Measurements from ENCODE around the gene THSD4. TPM values are rescaled to one million over a fixed set of nuclear protein-coding genes. Genes with fewer than 3 reads are reported as not detected.
"Not testable (repeated sequence)": the region's sequence is repeated elsewhere in the genome, so short reads cannot be mapped to it uniquely, and the experiment has no call there.

Gene THSD4
- total RNA-seq, 2 donors from 2014 or later: 39.8 to 68.3 TPM

GRCh38 chr15:71698742-71699141 is 583.5 kb downstream of the THSD4 start:
- intact Hi-C loops (cut with DNase I): no loop called here
- ATAC-seq (no peak), DNase-seq (no peak)

DNA sequence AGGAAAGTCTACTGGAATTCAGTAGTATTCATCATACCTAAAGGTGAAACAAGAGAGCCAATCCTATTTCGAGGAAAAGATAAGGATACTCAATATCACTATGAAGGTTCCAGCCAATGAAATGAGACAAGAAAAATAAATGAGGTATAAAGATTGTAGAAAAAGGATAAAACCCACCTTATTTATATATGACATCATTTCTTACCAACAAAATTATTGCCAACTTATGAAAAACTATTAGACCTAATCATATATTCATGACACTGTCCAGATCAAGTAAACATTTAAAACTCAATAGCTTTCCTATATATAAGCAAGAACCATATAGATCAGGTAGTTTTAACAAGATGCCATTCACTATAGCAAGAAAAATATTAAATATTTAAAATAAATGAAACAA is 584.7 kb downstream of the THSD4 start:
- DNase-seq (no peak), ATAC-seq (no peak)
- intact Hi-C loops (cut with DNase I): no loop called here

GRCh38 chr15:71701808-71702207 is 586.5 kb downstream of the THSD4 start:
- DNase-seq: no peak

DNA sequence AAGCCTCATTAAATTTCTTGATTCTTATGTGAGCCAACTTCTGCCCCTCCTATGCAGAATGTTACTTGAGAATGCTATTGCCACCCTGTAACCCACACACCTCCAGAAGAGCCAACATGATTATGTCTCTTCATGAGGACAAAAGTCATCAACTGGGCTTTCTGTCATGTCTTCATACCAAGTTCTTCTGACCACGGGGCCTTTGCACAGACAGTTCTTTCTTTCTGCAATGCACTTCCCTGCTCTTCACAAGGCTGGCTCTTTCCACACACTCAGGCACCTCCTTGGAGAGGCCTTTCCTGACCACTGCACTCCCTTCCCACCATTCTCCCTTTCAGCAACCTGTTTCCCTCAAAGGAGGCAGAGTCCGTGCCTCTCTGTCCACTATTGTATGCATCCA is 587.2 kb downstream of the THSD4 start:
- ATAC-seq: no peak
- intact Hi-C loops (cut with DNase I): no loop called here
- DNase-seq: no peak

More at GRCh38 chr15:71701808-71702207, 586.5 kb downstream of the THSD4 start:
- intact Hi-C loops (cut with DNase I): no loop called here
- ATAC-seq: no peak

DNA sequence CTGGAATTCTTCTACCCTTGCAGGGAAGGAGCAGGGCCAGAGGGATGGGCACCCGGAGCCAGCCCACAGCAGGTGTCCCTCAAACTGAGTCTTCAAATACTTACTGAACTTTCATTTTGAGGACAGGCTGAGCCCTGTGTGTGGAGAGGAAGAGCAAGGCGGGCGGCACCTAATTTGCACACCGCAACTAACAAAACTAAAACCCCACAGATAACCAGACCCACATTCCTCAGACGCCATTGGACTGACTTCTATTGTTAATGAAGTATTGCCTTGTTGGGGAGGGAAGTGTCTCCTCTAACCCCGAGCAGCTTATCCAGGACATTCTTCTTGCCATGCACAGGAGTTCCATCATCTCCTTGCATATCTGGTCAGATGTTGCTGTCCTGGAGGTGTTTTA is 589.9 kb downstream of the THSD4 start:
- ATAC-seq: no peak
- intact Hi-C loops (cut with DNase I): no loop called here
- DNase-seq: no peak

DNA sequence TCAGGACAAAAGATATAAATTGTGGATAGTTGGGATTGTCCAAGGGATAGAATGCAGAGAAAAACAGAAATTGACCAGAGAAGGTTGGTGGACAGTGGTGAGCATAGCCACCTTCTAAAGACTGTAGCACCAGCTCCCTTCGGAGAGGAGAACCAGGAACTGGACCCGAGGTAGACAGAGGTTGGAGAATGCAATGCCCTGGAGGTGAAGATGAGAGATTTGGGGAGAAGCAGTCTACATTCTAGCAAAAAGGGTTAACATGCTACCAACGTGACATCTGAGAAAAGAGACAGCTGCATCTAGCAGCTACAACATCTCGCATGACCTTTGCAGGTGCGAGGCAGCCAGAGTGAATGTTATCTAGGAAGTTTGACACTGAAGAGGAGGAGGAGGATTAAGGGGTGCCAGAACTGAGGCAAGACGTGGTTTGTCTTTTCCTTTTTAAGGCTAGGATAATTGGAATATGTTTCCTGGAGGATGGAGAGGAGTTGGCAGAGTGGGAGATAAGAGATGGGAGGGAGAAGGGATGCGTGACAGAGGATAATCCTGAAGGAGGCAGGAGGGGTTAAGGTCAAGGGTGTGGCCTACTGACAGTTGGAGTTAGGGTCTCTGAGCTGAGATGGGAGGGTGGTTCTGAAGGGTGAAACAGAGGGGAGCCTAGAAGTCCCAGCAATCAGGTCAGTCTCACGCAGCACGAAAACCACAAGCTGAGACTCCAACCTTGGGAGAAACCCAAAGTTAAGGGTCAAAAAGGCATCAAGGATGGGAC is 591.4 kb downstream of the THSD4 start:
- intact Hi-C loops (cut with DNase I): no loop called here
- DNase-seq: no peak
- ATAC-seq: no peak

GRCh38 chr15:71707230-71708050 is 592.2 kb downstream of the THSD4 start:
- intact Hi-C loops (cut with DNase I): no loop called here
- no peak for DNase-seq
- ATAC-seq: peak; percentile 38 to 60

- intact Hi-C loops (cut with DNase I): no loop called here
- ATAC-seq (peak; percentile 38 to 70), DNase-seq (peak; percentile 41)
Observed at GRCh38 chr15:71708051-71708429, 592.8 kb downstream of the THSD4 start.

DNA sequence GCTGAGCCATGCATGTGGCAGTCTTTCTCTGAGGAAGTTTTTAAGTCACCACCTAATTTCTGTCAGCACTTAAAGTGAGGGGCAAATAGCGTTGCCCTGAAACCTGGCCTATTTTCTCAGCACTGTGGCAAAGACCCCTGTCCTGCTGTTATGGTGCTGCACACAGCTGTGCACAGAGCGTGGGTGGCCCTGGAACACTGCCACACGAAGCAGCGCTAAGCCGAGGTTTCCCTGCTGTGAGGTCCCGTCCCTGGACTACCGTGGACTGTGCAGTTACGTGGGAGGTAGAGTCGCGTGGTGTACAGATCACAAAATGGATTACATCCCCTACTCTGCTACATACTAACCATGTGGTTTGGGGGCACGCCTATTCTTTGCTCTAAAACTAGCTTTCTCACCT is 593.5 kb downstream of the THSD4 start:
- DNase-seq (peak; percentile 36), ATAC-seq (peak; percentile 51 to 59)
- intact Hi-C loops (cut with DNase I): no loop called here

- DNase-seq: peak; percentile 39
- peak in 1 of 2 donors; percentile 47 for ATAC-seq
- intact Hi-C loops (cut with DNase I): no loop called here
Observed at GRCh38 chr15:71709808-71710418, 594.6 kb downstream of the THSD4 start.

DNA sequence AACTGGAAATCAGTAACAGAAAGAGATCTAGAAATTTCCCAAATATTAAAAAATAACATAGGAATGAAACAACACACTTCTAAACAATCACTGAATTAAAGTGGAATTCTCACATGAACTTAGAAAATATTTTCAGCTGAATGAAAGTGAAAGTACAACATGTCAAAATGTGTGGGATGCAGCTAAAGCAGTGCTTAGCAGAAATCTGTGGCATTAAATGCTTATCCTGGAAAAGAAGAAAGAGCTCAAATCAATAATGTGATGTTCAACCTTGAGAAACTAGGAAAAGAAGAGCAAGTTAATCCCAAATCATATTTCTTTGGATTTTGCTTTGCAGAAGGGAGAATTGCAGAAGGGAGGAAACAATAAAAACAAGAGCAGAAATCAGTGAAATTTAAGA is 596.9 kb downstream of the THSD4 start:
- intact Hi-C loops (cut with DNase I): no loop called here
- no peak for ATAC-seq
- no peak for DNase-seq

- no peak for ATAC-seq
Observed at GRCh38 chr15:71713191-71713809, 598.0 kb downstream of the THSD4 start.

GRCh38 chr15:71715914-71716313 is 600.6 kb downstream of the THSD4 start:
- intact Hi-C loops (cut with DNase I): no loop called here
- peak; percentile 61 to 79 for ATAC-seq
- DNase-seq: peak; percentile 37

More at GRCh38 chr15:71713191-71713809, 598.0 kb downstream of the THSD4 start:
- DNase-seq: peak; percentile 36
- intact Hi-C loops (cut with DNase I): no loop called here

- intact Hi-C loops (cut with DNase I): no loop called here
- ATAC-seq: peak in 1 of 2 donors; percentile 52
Observed at GRCh38 chr15:71716990-71717389, 601.7 kb downstream of the THSD4 start.

DNA sequence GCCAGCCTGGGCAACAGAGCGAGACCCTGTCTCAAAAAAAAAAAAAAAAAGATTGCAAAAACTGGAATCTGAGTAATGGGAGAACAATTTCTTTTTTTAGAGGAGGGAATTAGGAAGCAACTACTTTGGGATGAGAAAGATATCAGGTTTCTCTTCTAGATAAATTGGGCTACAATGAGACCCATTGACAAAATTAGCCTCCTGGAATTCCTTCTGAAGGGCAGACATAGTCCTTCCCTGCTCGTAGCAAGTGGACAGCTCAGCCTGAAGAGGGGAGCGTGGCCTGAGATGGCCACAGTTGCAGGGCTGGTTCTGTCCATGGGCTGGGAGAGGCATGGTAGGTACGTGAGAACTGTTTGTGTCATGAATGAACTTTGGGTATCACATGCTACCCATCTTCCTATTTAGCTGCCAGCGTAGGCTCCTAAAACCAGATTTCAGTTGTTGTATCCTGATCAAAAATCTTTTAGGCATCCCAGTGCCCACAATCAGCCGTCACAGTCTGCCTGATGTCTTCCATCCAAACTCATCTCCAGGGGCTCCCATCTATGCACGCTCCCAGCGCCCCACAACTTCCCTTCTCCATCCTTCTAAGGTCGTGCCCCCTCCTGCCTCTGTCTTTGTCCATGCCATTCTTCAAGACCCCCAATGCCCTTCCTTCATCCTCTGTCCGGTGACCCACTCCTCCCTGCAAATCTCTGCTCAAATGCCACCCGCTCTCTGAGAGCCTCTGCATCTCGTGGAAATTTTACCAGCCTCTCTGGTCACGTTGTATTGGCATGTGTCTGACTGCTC is 603.0 kb downstream of the THSD4 start:
- no peak for DNase-seq
- no peak for ATAC-seq
- intact Hi-C loops (cut with DNase I): no loop called here

More at GRCh38 chr15:71716990-71717389, 601.7 kb downstream of the THSD4 start:
- no peak for DNase-seq

GRCh38 chr15:71723344-71723743 is 608.1 kb downstream of the THSD4 start:
- intact Hi-C loops (cut with DNase I): no loop called here
- DNase-seq (no peak), ATAC-seq (no peak)

- DNase-seq; intact Hi-C loops (cut with DNase I); ATAC-seq: not testable (repeated sequence)
Observed at GRCh38 chr15:71725207-71725955, 610.1 kb downstream of the THSD4 start.

- ATAC-seq (no peak), DNase-seq (no peak)
- intact Hi-C loops (cut with DNase I): no loop called here
Observed at GRCh38 chr15:71728881-71729280, 613.6 kb downstream of the THSD4 start.

Measured in left cardiac atrium (tissue), 4 donors.